Kidney capillary endothelial cell (primary cell): Measurements from ENCODE around the gene YIPF6.
"Not testable (repeated sequence)": the region's sequence is repeated elsewhere in the genome, so short reads cannot be mapped to it uniquely, and the experiment has no call there.

Experiments
- DNase-seq: peaks from one replicate; pipeline ENCODE4 v3.0.0-alpha.2; 2018; ENCODE audit warnings: low spot score

YIPF6 gene

GRCh38 chrX:68506649-68507048, 7.8 kb downstream of the YIPF6 start:
- no peak for DNase-seq

- DNase-seq = no peak
These were observed 9.9 kb downstream of the YIPF6 start for GRCh38 chrX:68508799-68509198.

- peak; percentile 36 for DNase-seq
These were observed 12.4 kb downstream of the YIPF6 start for GRCh38 chrX:68511255-68511654.

GRCh38 chrX:68524680-68525079, 25.8 kb downstream of the YIPF6 start:
- DNase-seq = not testable (repeated sequence)

- no peak for DNase-seq
These were observed 34.1 kb downstream of the YIPF6 start for GRCh38 chrX:68532831-68533533.

GRCh38 chrX:68533656-68534055, 34.8 kb downstream of the YIPF6 start:
- no peak for DNase-seq

- DNase-seq = no peak
These were observed 35.8 kb downstream of the YIPF6 start for GRCh38 chrX:68534691-68535090.

GRCh38 chrX:68536429-68536828, 37.6 kb downstream of the YIPF6 start:
- DNase-seq = no peak

- DNase-seq = no peak
These were observed 38.0 kb downstream of the YIPF6 start for GRCh38 chrX:68536884-68537283.

GRCh38 chrX:68550193-68550592, 51.3 kb downstream of the YIPF6 start:
- DNase-seq = no peak

GRCh38 chrX:68556036-68556435, 57.2 kb downstream of the YIPF6 start:
- DNase-seq = no peak

- DNase-seq = not testable (repeated sequence)
These were observed 58.3 kb downstream of the YIPF6 start for GRCh38 chrX:68557126-68557525.

- not testable (repeated sequence) for DNase-seq
These were observed 61.1 kb downstream of the YIPF6 start for GRCh38 chrX:68559905-68560304.

- no peak for DNase-seq
These were observed 69.3 kb downstream of the YIPF6 start for GRCh38 chrX:68568136-68568535.

GRCh38 chrX:68570598-68570997, 71.7 kb downstream of the YIPF6 start:
- no peak for DNase-seq

- no peak for DNase-seq
These were observed 72.4 kb downstream of the YIPF6 start for GRCh38 chrX:68571292-68571609.

GRCh38 chrX:68571610-68572311, 72.9 kb downstream of the YIPF6 start:
- peak; percentile 65 for DNase-seq

GRCh38 chrX:68574240-68574639, 75.4 kb downstream of the YIPF6 start:
- no peak for DNase-seq

- DNase-seq = no peak
These were observed 81.0 kb downstream of the YIPF6 start for GRCh38 chrX:68579810-68580209.

GRCh38 chrX:68584221-68584620, 85.4 kb downstream of the YIPF6 start:
- no peak for DNase-seq
